ENCODE measurements around the gene SLC25A19.

GRCh38 chr17:75288359-75288758, 874 bp downstream of the SLC25A19 start:
- TF ChIP-seq, protein P1, sequence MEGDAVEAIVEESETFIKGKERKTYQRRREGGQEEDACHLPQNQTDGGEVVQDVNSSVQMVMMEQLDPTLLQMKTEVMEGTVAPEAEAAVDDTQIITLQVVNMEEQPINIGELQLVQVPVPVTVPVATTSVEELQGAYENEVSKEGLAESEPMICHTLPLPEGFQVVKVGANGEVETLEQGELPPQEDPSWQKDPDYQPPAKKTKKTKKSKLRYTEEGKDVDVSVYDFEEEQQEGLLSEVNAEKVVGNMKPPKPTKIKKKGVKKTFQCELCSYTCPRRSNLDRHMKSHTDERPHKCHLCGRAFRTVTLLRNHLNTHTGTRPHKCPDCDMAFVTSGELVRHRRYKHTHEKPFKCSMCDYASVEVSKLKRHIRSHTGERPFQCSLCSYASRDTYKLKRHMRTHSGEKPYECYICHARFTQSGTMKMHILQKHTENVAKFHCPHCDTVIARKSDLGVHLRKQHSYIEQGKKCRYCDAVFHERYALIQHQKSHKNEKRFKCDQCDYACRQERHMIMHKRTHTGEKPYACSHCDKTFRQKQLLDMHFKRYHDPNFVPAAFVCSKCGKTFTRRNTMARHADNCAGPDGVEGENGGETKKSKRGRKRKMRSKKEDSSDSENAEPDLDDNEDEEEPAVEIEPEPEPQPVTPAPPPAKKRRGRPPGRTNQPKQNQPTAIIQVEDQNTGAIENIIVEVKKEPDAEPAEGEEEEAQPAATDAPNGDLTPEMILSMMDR (IDR thresholded peaks at IDR 0.05; ENCODE audit: insufficient read depth, low read depth, low read length): no peak
- no peak for TF ChIP-seq EZH2 (IDR thresholded peaks at IDR 0.05; ENCODE audit: insufficient read depth, low read length)
